MM.1S (cell line): ENCODE data around the gene CCSER1.

ENCODE experiments used
- EZH2 ChIP-seq: fragments of 300-600 bp; sonication (generic); optimal IDR thresholded peaks from 2 replicates; pipeline ENCODE3; 2017; ENCODE audit warnings: low read depth, mild to moderate bottlenecking, antibody characterized with exemption, low read length, mixed read lengths
- EZH2phosphoT487 ChIP-seq: fragments of 300-600 bp; sonication (generic); IDR thresholded peaks from 2 replicates; pipeline ENCODE4 v1.6.1; 2018; ENCODE audit warnings: antibody characterized with exemption, low read length
- TF ChIP-seq, protein P1 (sequence below): fragments of 300-600 bp; sonication (generic); IDR thresholded peaks from 2 replicates; pipeline ENCODE4 v1.5.1; 2016; ENCODE audit warnings: antibody characterized with exemption, low read length, mixed read lengths

DNA sequence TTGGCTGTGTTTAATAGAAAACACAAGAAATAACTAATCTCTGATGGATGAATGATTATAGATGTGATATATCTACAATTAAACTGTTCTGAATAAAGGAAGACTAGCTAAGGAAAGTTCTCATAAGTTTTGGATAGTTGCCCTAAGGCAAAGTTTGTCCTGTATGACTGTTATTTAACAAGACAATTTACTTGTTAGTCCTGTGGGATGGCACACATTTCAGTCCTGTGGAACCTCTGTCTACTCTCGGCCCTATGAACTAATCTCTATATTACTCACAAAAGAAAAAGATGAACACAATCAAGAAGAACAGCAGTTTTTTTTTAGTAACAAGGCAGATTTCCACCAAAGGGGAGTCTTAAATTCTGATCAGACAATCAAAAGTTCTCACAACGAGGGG is 314.6 kb downstream of the CCSER1 start:
- TF ChIP-seq EZH2 (no peak), EZH2phosphoT487 (no peak)
- TF ChIP-seq, protein P1, sequence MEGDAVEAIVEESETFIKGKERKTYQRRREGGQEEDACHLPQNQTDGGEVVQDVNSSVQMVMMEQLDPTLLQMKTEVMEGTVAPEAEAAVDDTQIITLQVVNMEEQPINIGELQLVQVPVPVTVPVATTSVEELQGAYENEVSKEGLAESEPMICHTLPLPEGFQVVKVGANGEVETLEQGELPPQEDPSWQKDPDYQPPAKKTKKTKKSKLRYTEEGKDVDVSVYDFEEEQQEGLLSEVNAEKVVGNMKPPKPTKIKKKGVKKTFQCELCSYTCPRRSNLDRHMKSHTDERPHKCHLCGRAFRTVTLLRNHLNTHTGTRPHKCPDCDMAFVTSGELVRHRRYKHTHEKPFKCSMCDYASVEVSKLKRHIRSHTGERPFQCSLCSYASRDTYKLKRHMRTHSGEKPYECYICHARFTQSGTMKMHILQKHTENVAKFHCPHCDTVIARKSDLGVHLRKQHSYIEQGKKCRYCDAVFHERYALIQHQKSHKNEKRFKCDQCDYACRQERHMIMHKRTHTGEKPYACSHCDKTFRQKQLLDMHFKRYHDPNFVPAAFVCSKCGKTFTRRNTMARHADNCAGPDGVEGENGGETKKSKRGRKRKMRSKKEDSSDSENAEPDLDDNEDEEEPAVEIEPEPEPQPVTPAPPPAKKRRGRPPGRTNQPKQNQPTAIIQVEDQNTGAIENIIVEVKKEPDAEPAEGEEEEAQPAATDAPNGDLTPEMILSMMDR: no peak
